SK-N-SH (cell line): Measurements from ENCODE around the gene C6orf132.
A peak's percentile ranks its signal among the peaks of the same experiment; 100 is the strongest.

Experiments used
- EP300 ChIP-seq, 2 experiments: IDR thresholded peaks; 2 replicates each; pipeline versions ENCODE4 v1.4.0 to v1.6.1; 2012; ENCODE audit warnings: borderline replicate concordance in 1 of 2, low read depth in 1 of 2, low read length in 1 of 2
- MXI1 ChIP-seq: IDR thresholded peaks from 2 replicates; pipeline ENCODE4 v1.6.1; 2012; ENCODE audit warnings: mild to moderate bottlenecking, low read depth, low read length, improper control_type of control experiment
- POLR2AphosphoS5 ChIP-seq: IDR thresholded peaks from 2 replicates; pipeline ENCODE4 v1.6.1; 2012; ENCODE audit warnings: low read depth, low read length
- RAD21 ChIP-seq: IDR thresholded peaks from 2 replicates; pipeline ENCODE4 v1.6.1; 2012; ENCODE audit warnings: mild to moderate bottlenecking, low read length
- TF ChIP-seq, protein P1 (sequence below): fragments of 200-600 bp; sonication (generic); IDR thresholded peaks from 2 replicates; pipeline ENCODE4 v1.6.1; 2017; ENCODE audit warnings: antibody characterized with exemption, mild to moderate bottlenecking, moderate library complexity

DNA sequence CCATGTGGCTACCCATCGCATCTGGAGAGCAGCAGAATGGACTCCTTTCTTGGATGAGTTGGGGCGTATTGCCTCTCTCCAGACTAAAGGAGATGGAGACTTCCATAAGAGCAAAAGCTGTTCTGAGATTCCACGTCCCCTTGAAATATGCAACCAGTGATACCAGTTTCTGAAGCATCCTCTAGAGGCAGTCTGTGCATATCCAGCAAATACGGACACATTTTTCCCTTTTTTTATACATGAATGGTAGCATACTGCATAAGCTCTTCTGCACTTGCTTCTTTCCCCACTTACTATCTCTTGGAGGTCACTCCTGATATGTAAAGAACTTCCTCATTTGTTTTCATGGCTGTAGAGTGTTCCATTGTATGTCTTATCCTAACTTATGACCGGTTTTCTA lies 57.5 kb downstream of the C6orf132 start:
- TF ChIP-seq, protein P1, sequence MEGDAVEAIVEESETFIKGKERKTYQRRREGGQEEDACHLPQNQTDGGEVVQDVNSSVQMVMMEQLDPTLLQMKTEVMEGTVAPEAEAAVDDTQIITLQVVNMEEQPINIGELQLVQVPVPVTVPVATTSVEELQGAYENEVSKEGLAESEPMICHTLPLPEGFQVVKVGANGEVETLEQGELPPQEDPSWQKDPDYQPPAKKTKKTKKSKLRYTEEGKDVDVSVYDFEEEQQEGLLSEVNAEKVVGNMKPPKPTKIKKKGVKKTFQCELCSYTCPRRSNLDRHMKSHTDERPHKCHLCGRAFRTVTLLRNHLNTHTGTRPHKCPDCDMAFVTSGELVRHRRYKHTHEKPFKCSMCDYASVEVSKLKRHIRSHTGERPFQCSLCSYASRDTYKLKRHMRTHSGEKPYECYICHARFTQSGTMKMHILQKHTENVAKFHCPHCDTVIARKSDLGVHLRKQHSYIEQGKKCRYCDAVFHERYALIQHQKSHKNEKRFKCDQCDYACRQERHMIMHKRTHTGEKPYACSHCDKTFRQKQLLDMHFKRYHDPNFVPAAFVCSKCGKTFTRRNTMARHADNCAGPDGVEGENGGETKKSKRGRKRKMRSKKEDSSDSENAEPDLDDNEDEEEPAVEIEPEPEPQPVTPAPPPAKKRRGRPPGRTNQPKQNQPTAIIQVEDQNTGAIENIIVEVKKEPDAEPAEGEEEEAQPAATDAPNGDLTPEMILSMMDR: 0 out of 2 replicates have a peak, but pooled peaks have one; percentile 17
- TF ChIP-seq POLR2AphosphoS5 (no peak), EP300 (IDR thresholded peaks at IDR 0.05; ENCODE audit: borderline replicate concordance in 1 of 2, low read depth in 1 of 2, low read length in 1 of 2) (no peak), MXI1 (no peak), RAD21 (no peak)
